Raji (cell line): ENCODE measurements around the gene TICAM1.

Source experiments
- POLR2A ChIP-seq: IDR thresholded peaks from 2 replicates; pipeline ENCODE4 v1.6.1; 2011; ENCODE audit warnings: low read depth, low read length, control low read depth; ENCODE audit not compliant: insufficient read depth

Gene TICAM1

DNA sequence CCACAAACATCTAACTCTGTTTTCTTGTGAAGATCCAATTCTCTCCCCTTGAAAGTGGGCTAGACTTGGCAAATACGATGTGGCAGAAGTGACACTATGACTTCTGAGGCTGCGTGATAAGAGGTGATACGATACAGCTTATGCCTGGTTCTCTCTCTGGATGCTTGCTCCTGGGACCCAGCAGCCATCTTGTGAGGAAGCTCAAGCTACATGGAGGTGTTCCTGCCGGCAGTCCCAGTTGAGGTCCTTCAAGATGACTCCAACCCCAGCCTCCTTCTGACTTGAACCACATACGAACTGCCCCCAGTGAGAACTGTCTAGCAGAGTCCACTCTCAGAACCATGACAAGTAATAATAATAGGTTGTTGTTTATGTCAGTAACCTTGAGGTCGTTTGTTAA is 50.7 kb downstream of the TICAM1 start:
- no peak for TF ChIP-seq POLR2A

DNA sequence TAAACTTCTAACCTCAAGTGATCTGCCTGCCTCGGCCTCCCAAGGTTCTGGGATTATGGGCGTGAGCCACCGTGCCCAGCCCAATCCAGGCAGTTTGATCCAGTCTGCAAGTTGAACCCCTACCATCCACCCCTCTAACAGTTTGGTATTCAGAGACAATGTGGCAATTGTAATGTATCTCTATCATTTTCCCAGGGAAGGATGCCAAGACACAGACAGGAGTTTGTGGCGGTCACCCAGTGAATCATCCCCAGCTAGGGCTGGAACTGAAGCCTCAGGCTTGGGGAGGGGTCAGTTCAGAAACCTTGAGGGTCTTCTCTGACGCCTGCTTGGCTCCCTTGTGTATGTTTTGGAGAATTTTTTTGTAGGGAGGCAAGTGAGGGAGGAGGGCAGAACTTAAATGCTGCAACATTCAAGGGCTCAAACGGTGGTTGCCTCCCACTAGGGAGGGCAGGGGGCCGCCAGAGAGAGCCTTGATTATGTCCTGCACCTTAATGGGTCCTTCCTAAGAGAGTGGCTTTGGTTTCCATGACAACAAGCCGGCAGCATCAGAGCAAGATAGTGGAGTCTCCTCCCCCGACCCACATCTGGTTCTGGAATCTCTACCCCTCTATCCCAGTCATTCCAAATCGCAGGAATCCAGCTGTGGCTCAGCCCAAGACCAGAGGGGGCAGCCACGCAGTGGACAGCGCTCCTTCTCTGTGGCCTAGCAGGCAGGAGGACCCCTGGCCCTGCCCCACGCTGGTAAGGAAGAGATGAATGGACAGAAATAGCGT is 54.9 kb downstream of the TICAM1 start:
- no peak for TF ChIP-seq POLR2A

DNA sequence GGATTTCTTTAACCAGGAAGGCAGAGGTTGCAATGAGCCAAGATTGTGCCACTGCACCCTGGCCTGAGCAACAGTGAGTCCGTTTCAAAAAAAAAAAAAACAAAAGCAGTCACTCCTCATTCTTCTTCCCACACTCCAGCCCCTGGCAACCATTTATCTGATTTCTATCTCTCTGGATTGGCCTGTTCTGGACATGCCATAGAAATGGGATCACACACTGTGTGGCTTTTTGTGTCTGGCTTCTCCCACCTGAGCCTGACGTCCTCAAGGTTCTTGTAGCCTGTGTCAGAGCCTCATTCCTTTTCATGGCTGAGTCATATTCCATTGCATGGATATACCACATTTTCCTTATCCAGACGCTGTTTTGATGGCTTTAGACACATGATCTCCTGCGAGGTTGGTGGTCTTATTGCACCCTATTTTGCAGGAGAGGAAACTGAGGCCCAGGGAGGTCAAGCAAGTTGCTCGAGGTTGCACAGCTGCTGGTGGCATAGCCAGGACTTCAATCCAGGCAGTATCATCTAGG is 55.8 kb downstream of the TICAM1 start:
- TF ChIP-seq POLR2A, result no peak

DNA sequence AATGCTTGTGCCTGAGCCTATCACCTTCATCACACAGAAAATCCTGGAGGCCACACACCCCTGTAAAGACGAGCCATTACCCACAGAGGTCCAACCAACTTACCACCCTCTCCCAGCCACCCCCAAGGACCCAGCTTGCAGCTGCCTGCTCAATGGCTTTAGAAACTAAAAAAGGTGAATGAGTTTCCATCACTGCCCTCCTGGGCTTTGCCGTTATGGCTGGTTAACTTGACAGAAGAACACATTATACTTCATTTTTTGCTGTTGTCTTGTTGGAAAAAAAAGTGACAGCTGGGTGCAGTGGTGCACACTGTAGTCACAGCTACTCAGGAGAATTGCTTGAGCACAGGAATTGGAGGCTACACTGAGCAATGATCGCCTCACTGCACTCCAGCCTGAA is 57.4 kb downstream of the TICAM1 start:
- no peak for TF ChIP-seq POLR2A

DNA sequence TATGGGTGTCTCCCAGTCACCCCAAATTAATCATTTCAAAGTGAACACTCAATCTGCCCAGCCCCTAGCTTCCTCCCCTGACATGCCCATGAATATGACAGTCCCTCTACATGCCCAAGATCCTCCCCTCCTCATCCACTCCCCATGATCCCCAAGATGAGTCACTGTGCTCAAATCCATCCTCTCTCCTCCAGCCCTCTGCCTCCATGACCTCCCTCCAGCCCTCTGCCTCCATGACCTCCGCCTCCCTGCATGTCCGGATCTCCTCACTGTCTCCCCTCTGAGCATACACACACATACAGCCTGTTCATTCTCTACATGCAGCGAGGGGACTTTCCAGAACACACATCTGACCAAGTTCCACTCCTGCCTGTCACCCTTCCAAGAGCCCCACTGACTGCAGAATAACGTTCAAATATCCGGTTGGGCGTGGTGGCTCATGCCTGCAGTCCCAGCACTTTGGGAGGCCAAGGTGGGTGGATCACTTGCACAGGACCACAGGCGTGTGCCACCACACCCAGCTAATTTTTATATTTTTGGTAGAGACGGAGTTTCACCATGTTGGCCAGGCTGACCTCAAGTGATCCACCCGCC is 58.4 kb downstream of the TICAM1 start:
- TF ChIP-seq POLR2A, result no peak

DNA sequence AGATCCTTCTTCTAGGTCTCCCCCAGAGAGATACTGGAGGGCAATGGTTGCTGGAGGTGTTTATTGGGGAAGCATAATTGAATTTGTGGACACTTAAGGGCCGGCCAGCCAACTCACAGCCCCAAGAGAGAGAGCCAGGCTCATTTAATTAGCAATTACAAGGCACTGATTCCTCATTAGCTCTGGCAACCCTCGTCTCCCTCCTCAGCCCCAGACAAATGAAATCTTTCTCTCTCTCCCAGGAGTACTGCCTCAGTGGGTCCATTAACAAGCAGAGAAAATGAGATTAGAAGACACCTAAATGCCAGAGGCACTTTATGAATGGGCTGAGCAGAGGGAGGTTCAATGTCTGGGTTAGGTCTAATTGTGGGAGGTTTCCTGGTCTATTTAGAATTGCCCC is 58.9 kb downstream of the TICAM1 start:
- TF ChIP-seq POLR2A, result no peak

DNA sequence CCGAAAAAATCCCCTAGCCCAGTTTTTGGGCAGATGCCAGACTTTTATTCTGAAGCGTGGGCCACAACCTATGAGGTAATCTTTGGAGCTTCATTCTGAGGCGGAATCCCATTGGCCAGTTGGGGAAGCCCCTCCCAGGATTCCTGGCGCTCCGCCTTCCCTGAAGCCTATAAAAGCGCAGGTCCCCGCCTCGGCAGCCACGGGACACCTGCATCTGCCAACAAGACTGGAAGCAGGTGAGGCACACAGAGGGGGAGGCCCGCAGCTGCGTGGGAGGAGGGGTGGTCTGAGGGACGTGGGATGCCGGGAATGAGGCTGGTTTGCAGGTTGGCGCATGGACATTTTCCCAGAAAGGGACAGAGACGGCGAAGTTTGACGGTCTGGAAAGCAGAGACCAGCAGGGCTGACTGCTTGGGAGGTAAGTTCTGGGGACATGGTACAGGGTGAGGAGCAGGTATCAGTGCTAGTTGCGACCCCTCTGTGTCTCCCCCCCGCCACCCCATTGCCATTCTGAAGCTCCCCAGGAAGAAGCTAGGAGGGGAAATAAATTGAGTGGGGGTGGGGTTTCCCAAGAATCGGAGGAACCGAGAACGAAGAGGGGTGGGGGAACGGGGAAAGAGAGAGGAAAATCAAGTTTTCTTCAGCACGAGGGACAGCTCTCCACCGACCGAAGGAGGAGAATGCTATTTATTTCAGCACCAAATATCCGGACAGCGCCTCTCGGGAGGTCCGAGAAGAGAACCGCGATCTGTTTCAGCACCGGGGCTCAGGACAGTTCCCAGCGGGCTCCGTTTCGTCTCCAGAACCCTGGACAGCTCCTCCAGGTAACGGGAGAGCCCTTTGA is 62.4 kb downstream of the TICAM1 start:
- no peak for TF ChIP-seq POLR2A
